ENCODE results near the gene ACMSD. TPM values are rescaled to one million over a fixed set of nuclear protein-coding genes. Genes with fewer than 3 reads are reported as not detected.

The ACMSD gene
- total and polyA plus RNA-seq, 2 of the 13 experiments (the other 11 are each of a cell fraction or from before 2014, with no cell fraction given) = not detected

- TF ChIP-seq ZNF292 (CRISPR knock-in tag; IDR thresholded peaks at IDR 0.05; ENCODE audit: borderline replicate concordance, low read depth) = no peak
- no peak for TF ChIP-seq ZNF256 (CRISPR knock-in tag; conservative IDR thresholded peaks at IDR 0.05)
- no peak for TF ChIP-seq SRSF1 (optimal IDR thresholded peaks at IDR 0.05; ENCODE audit: low read depth, low read length)
- peak; percentile 9 for TF ChIP-seq ZNF781 (CRISPR knock-in tag; IDR thresholded peaks at IDR 0.05; ENCODE audit: borderline replicate concordance, not compliant biosample characterization)
- TF ChIP-seq ZFP90 (CRISPR knock-in tag; IDR thresholded peaks at IDR 0.05; ENCODE audit: borderline replicate concordance) = no peak
- TF ChIP-seq ZNF460 (CRISPR knock-in tag; IDR thresholded peaks at IDR 0.05; ENCODE audit: borderline replicate concordance) = peak; percentile 48; the same call in 1 of the 2 replicates
- TF ChIP-seq TFAP4 (IDR thresholded peaks at IDR 0.05; ENCODE audit: borderline replicate concordance, low read depth) = no peak
- TF ChIP-seq ZSCAN30 (CRISPR knock-in tag; IDR thresholded peaks at IDR 0.05) = no peak
- no peak for TF ChIP-seq RFXANK (CRISPR knock-in tag; IDR thresholded peaks at IDR 0.05)
- 0 out of 2 replicates have a peak, but pooled peaks have one; percentile 12 for TF ChIP-seq ZNF331 (CRISPR knock-in tag; IDR thresholded peaks at IDR 0.05)
- TF ChIP-seq FLYWCH1 (CRISPR knock-in tag; IDR thresholded peaks at IDR 0.05) = 0 out of 2 replicates have a peak, but pooled peaks have one; percentile 2
- no peak for TF ChIP-seq CREM (IDR thresholded peaks at IDR 0.05)
- no peak for TF ChIP-seq CREM (CRISPR knock-in tag; IDR thresholded peaks at IDR 0.05)
- no peak for TF ChIP-seq GTF3A (CRISPR knock-in tag; conservative IDR thresholded peaks at IDR 0.05)
- TF ChIP-seq ZBTB4 (CRISPR knock-in tag; IDR thresholded peaks at IDR 0.05; ENCODE audit: borderline replicate concordance) = no peak
- no peak; the same call in 1 of the 2 replicates for TF ChIP-seq NR2C2 (CRISPR knock-in tag; IDR thresholded peaks at IDR 0.05; ENCODE audit: borderline replicate concordance)
- TF ChIP-seq, protein P1, sequence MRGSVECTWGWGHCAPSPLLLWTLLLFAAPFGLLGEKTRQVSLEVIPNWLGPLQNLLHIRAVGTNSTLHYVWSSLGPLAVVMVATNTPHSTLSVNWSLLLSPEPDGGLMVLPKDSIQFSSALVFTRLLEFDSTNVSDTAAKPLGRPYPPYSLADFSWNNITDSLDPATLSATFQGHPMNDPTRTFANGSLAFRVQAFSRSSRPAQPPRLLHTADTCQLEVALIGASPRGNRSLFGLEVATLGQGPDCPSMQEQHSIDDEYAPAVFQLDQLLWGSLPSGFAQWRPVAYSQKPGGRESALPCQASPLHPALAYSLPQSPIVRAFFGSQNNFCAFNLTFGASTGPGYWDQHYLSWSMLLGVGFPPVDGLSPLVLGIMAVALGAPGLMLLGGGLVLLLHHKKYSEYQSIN (CRISPR knock-in tag; IDR thresholded peaks at IDR 0.05; ENCODE audit: borderline replicate concordance) = no peak
- TF ChIP-seq, protein P2, sequence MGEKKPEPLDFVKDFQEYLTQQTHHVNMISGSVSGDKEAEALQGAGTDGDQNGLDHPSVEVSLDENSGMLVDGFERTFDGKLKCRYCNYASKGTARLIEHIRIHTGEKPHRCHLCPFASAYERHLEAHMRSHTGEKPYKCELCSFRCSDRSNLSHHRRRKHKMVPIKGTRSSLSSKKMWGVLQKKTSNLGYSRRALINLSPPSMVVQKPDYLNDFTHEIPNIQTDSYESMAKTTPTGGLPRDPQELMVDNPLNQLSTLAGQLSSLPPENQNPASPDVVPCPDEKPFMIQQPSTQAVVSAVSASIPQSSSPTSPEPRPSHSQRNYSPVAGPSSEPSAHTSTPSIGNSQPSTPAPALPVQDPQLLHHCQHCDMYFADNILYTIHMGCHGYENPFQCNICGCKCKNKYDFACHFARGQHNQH (CRISPR knock-in tag; IDR thresholded peaks at IDR 0.05) = no peak
- no peak for TF ChIP-seq ZNF232 (CRISPR knock-in tag; IDR thresholded peaks at IDR 0.05; ENCODE audit: borderline replicate concordance)
- TF ChIP-seq NR2F1 (CRISPR knock-in tag; IDR thresholded peaks at IDR 0.05) = 0 out of 4 replicates have a peak, but pooled peaks of 1 of the 2 experiments have one; percentile 41
- TF ChIP-seq LRRFIP1 (CRISPR knock-in tag; conservative IDR thresholded peaks at IDR 0.05) = no peak
Measured at GRCh38 chr2:134917360-134917865, 79.0 kb downstream of the ACMSD start (continued).
